ENCODE results near the gene PAMR1.

The PAMR1 gene

GRCh38 chr11:35473795-35474374, 51.5 kb downstream of the PAMR1 start:
- no peaks in the 10 kb centered on the region for H3K36me3 ChIP-seq (ENCODE audit: insufficient read depth, insufficient read length, low read length)
- DNase-seq (ENCODE audit: low read depth, low spot score) = no peak
- no peak for TF ChIP-seq ZNF274 (IDR thresholded peaks at IDR 0.05; ENCODE audit: low read depth, low read length)
- TF ChIP-seq YY1 (IDR thresholded peaks at IDR 0.05; ENCODE audit: insufficient read depth, insufficient read length) = no peak
- TF ChIP-seq SUZ12 (IDR thresholded peaks at IDR 0.05; ENCODE audit: extremely low read depth, insufficient read depth, insufficient read length) = no peak
- H3K9me3 ChIP-seq (ENCODE audit: insufficient read depth, low read length) = no peaks in the 10 kb centered on the region
- no peaks in the 10 kb centered on the region for H3K27me3 ChIP-seq (ENCODE audit: insufficient read depth, insufficient read length)
- H3K4me3 ChIP-seq (ENCODE audit: insufficient read length, low read depth) = no peak overlapping the region
- peaks cover 8% of the 10 kb centered on the region for H3K4me1 ChIP-seq (ENCODE audit: insufficient read depth, insufficient read length)
- H3K9ac ChIP-seq (ENCODE audit: insufficient read length, low read depth) = no peak overlapping the region

- Histone ChIP-seq H3K4me3 (ENCODE audit: insufficient read length, low read depth) (no peak overlapping the region), H3K36me3 (ENCODE audit: insufficient read depth, insufficient read length, low read length) (no peaks in the 10 kb centered on the region), H3K27me3 (ENCODE audit: insufficient read depth, insufficient read length) (no peaks in the 10 kb centered on the region), H3K4me1 (ENCODE audit: insufficient read depth, insufficient read length) (no peaks in the 10 kb centered on the region), H3K9ac (ENCODE audit: insufficient read length, low read depth) (no peak overlapping the region), H3K9me3 (ENCODE audit: insufficient read depth, low read length) (no peaks in the 10 kb centered on the region)
- DNase-seq (ENCODE audit: low read depth, low spot score) = no peak
- TF ChIP-seq SUZ12 (IDR thresholded peaks at IDR 0.05; ENCODE audit: extremely low read depth, insufficient read depth, insufficient read length) = no peak
- TF ChIP-seq YY1 (IDR thresholded peaks at IDR 0.05; ENCODE audit: insufficient read depth, insufficient read length) = no peak
- TF ChIP-seq ZNF274 (IDR thresholded peaks at IDR 0.05; ENCODE audit: low read depth, low read length) = no peak
These were observed 54.8 kb downstream of the PAMR1 start for GRCh38 chr11:35470616-35471015.

- no peak for DNase-seq (ENCODE audit: low read depth, low spot score)
- no peak for TF ChIP-seq SUZ12 (IDR thresholded peaks at IDR 0.05; ENCODE audit: extremely low read depth, insufficient read depth, insufficient read length)
- no peak overlapping the region for H3K4me3 ChIP-seq (ENCODE audit: insufficient read length, low read depth)
- H3K27me3 ChIP-seq (ENCODE audit: insufficient read depth, insufficient read length) = no peaks in the 10 kb centered on the region
- no peaks in the 10 kb centered on the region for H3K4me1 ChIP-seq (ENCODE audit: insufficient read depth, insufficient read length)
- no peaks in the 10 kb centered on the region for H3K36me3 ChIP-seq (ENCODE audit: insufficient read depth, insufficient read length, low read length)
- no peak overlapping the region for H3K9ac ChIP-seq (ENCODE audit: insufficient read length, low read depth)
- H3K9me3 ChIP-seq (ENCODE audit: insufficient read depth, low read length) = no peaks in the 10 kb centered on the region
These were observed 59.4 kb downstream of the PAMR1 start for GRCh38 chr11:35466058-35466457.

- Histone ChIP-seq H3K4me1 (ENCODE audit: insufficient read depth, insufficient read length) (no peaks in the 10 kb centered on the region), H3K9ac (ENCODE audit: insufficient read length, low read depth) (no peak overlapping the region), H3K4me3 (ENCODE audit: insufficient read length, low read depth) (no peak overlapping the region), H3K27me3 (ENCODE audit: insufficient read depth, insufficient read length) (no peaks in the 10 kb centered on the region), H3K36me3 (ENCODE audit: insufficient read depth, insufficient read length, low read length) (no peaks in the 10 kb centered on the region), H3K9me3 (ENCODE audit: insufficient read depth, low read length) (no peaks in the 10 kb centered on the region)
- no peak for DNase-seq (ENCODE audit: low read depth, low spot score)
- TF ChIP-seq SUZ12 (IDR thresholded peaks at IDR 0.05; ENCODE audit: extremely low read depth, insufficient read depth, insufficient read length) (no peak), ZNF274 (IDR thresholded peaks at IDR 0.05; ENCODE audit: low read depth, low read length) (no peak), YY1 (IDR thresholded peaks at IDR 0.05; ENCODE audit: insufficient read depth, insufficient read length) (no peak)
These were observed 61.1 kb downstream of the PAMR1 start for GRCh38 chr11:35464308-35464707.

GRCh38 chr11:35463331-35463751, 62.1 kb downstream of the PAMR1 start:
- H3K9ac ChIP-seq (ENCODE audit: insufficient read length, low read depth) = no peak overlapping the region

GRCh38 chr11:35461917-35462538, 63.4 kb downstream of the PAMR1 start:
- no peak for DNase-seq (ENCODE audit: low read depth, low spot score)
- TF ChIP-seq ZNF274 (IDR thresholded peaks at IDR 0.05; ENCODE audit: low read depth, low read length) (no peak), YY1 (IDR thresholded peaks at IDR 0.05; ENCODE audit: insufficient read depth, insufficient read length) (no peak), SUZ12 (IDR thresholded peaks at IDR 0.05; ENCODE audit: extremely low read depth, insufficient read depth, insufficient read length) (no peak)

More at GRCh38 chr11:35463331-35463751, 62.1 kb downstream of the PAMR1 start:
- no peak for DNase-seq (ENCODE audit: low read depth, low spot score)
- TF ChIP-seq SUZ12 (IDR thresholded peaks at IDR 0.05; ENCODE audit: extremely low read depth, insufficient read depth, insufficient read length) (no peak), YY1 (IDR thresholded peaks at IDR 0.05; ENCODE audit: insufficient read depth, insufficient read length) (no peak), ZNF274 (IDR thresholded peaks at IDR 0.05; ENCODE audit: low read depth, low read length) (no peak)
- H3K9me3 ChIP-seq (ENCODE audit: insufficient read depth, low read length) = no peaks in the 10 kb centered on the region
- H3K4me1 ChIP-seq (ENCODE audit: insufficient read depth, insufficient read length) = no peaks in the 10 kb centered on the region
- H3K4me3 ChIP-seq (ENCODE audit: insufficient read length, low read depth) = no peak overlapping the region
- H3K36me3 ChIP-seq (ENCODE audit: insufficient read depth, insufficient read length, low read length) = no peaks in the 10 kb centered on the region
- no peaks in the 10 kb centered on the region for H3K27me3 ChIP-seq (ENCODE audit: insufficient read depth, insufficient read length)

GRCh38 chr11:35459489-35459888, 65.9 kb downstream of the PAMR1 start:
- Histone ChIP-seq H3K4me1 (ENCODE audit: insufficient read depth, insufficient read length) (no peaks in the 10 kb centered on the region), H3K9ac (ENCODE audit: insufficient read length, low read depth) (no peak overlapping the region), H3K36me3 (ENCODE audit: insufficient read depth, insufficient read length, low read length) (no peaks in the 10 kb centered on the region), H3K27me3 (ENCODE audit: insufficient read depth, insufficient read length) (no peaks in the 10 kb centered on the region), H3K4me3 (ENCODE audit: insufficient read length, low read depth) (no peak overlapping the region), H3K9me3 (ENCODE audit: insufficient read depth, low read length) (no peaks in the 10 kb centered on the region)
- DNase-seq (ENCODE audit: low read depth, low spot score) = no peak
- no peak for TF ChIP-seq SUZ12 (IDR thresholded peaks at IDR 0.05; ENCODE audit: extremely low read depth, insufficient read depth, insufficient read length)
- TF ChIP-seq ZNF274 (IDR thresholded peaks at IDR 0.05; ENCODE audit: low read depth, low read length) = no peak
- TF ChIP-seq YY1 (IDR thresholded peaks at IDR 0.05; ENCODE audit: insufficient read depth, insufficient read length) = no peak

More at GRCh38 chr11:35461917-35462538, 63.4 kb downstream of the PAMR1 start:
- H3K4me1 ChIP-seq (ENCODE audit: insufficient read depth, insufficient read length) = no peaks in the 10 kb centered on the region
- no peaks in the 10 kb centered on the region for H3K27me3 ChIP-seq (ENCODE audit: insufficient read depth, insufficient read length)
- no peak overlapping the region for H3K9ac ChIP-seq (ENCODE audit: insufficient read length, low read depth)
- H3K9me3 ChIP-seq (ENCODE audit: insufficient read depth, low read length) = no peaks in the 10 kb centered on the region
- no peak overlapping the region for H3K4me3 ChIP-seq (ENCODE audit: insufficient read length, low read depth)
- H3K36me3 ChIP-seq (ENCODE audit: insufficient read depth, insufficient read length, low read length) = no peaks in the 10 kb centered on the region

All from NT2/D1 (cell line).